Measurements from ENCODE around the gene PKP2. TPM values are rescaled to one million over a fixed set of nuclear protein-coding genes. Genes with fewer than 3 reads are reported as not detected.

PKP2 gene
- total RNA-seq, 2 experiments from 2014 or later = not detected

DNA sequence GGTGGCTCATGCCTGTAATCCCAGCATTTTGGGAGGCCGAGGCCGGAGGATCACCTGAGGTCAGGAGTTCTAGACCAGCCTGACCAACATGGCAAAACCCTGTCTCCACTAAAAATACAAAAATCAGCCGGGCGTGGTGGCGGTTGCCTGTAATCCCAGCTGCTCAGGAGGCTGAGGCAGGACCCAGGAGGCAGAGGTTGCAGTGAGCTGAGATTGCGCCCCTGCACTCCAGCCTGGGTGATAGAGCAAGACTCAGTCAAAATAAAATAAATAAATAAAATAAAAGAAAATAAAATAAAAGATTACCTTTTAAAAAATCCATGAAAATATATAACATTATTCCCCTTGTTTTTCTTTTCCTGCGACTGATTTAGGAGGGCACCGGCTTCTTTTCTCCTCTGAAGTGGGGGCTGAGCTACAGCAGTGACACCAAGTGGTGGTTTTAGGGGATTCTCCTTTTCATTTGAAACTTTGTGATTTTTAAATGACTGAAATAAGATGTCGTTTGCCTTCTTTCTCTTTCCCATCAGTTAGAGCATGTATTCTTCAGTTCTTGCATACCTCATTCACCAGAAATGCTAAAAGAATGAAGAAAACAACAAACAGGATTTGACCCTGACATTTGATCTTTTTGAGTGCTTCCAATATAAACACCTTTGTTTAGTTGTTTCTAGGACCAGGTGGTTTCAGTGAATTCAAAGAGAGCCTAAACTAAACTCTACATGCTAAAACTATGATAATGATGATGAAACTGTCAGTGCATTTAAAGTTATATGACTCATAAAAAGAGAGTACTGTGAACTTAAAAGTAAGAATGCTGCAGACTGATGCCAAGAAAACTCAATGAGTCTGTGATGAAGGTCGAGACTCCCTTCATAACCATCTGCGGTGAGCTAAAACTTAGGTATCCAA is 22.6 kb upstream of the PKP2 start:
- BruUV-seq (replicated peaks) = no TSS peak
- H2AFZ ChIP-seq (ENCODE audit: low read length) = no peak overlapping the region
- no peaks in the 10 kb centered on the region for H3K9me2 ChIP-seq (ENCODE audit: insufficient read depth, low read length)
- H3K9me3 ChIP-seq (ENCODE audit: low read length) = no peaks in the 10 kb centered on the region
- H3K36me3 ChIP-seq (ENCODE audit: insufficient read depth, low read length) = no peaks in the 10 kb centered on the region
- DNase-seq (ENCODE audit: low spot score) = peak; percentile 11
- H3K4me3 ChIP-seq (ENCODE audit: low read depth, low read length, poor library complexity, severe bottlenecking) = no peak overlapping the region
- ChIA-PET POLR2A (interaction anchor here (0.6 kb wide), 1 partner anchor 1613 kb away, joined by 4 read pairs; no protein-coding TSS in a partner anchor), CTCF (ENCODE audit: unreplicated experiment) (no interaction called here)
- H3K4me1 ChIP-seq (ENCODE audit: insufficient read depth, low read length, poor library complexity, severe bottlenecking) = no peaks in the 10 kb centered on the region
- H3K4me2 ChIP-seq (ENCODE audit: low read length) = no peak overlapping the region
- no peaks in the 10 kb centered on the region for H3K79me2 ChIP-seq (ENCODE audit: insufficient read depth, low read depth, low read length)
- intact Hi-C loops (cut with micrococcal nuclease; ENCODE audit: unreplicated experiment) = loop anchor here (1.0 kb wide), 1 partner anchor 163 kb away; no protein-coding TSS in a partner anchor
- no peaks in the 10 kb centered on the region for H4K20me1 ChIP-seq (ENCODE audit: insufficient read depth, low read length)
- TF ChIP-seq, protein P1, sequence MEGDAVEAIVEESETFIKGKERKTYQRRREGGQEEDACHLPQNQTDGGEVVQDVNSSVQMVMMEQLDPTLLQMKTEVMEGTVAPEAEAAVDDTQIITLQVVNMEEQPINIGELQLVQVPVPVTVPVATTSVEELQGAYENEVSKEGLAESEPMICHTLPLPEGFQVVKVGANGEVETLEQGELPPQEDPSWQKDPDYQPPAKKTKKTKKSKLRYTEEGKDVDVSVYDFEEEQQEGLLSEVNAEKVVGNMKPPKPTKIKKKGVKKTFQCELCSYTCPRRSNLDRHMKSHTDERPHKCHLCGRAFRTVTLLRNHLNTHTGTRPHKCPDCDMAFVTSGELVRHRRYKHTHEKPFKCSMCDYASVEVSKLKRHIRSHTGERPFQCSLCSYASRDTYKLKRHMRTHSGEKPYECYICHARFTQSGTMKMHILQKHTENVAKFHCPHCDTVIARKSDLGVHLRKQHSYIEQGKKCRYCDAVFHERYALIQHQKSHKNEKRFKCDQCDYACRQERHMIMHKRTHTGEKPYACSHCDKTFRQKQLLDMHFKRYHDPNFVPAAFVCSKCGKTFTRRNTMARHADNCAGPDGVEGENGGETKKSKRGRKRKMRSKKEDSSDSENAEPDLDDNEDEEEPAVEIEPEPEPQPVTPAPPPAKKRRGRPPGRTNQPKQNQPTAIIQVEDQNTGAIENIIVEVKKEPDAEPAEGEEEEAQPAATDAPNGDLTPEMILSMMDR (conservative IDR thresholded peaks at IDR 0.05; ENCODE audit: low read length) = peak; percentile 72
- no peak for TF ChIP-seq EZH2phosphoT487 (IDR thresholded peaks at IDR 0.05; ENCODE audit: borderline replicate concordance, low read depth, low read length)
- H3K27ac ChIP-seq (ENCODE audit: low read depth, low read length, poor library complexity, severe bottlenecking) = no peak overlapping the region

DNA sequence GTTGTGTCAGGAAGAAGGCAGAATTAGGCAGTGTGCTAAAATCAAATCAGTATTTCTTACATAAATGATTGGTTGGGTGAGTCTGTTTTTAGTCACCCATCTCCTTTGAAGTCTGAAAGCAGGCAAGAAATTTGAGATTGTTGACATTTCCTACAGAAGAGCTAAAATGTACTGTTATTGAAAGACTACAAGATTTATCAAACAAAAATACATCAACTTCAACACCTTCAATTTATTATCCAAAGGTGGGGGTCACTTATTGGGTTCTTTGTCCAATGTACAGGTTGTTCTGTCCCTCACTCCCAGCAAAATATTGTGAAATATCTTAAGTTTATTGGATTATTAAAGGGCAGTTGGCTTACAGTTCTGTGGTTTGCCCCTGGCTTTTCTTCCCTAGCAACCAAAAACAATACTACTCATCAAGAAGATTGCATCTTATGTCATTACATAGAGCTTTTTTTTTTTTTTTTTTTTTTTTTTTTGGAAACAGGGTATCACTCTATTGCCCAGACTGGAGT is 20.6 kb upstream of the PKP2 start:
- H3K9me3 ChIP-seq (ENCODE audit: low read length) = no peaks in the 10 kb centered on the region
- no peaks in the 10 kb centered on the region for H3K79me2 ChIP-seq (ENCODE audit: insufficient read depth, low read depth, low read length)
- TF ChIP-seq EZH2phosphoT487 (IDR thresholded peaks at IDR 0.05; ENCODE audit: borderline replicate concordance, low read depth, low read length) = no peak
- TF ChIP-seq, protein P1 (conservative IDR thresholded peaks at IDR 0.05; ENCODE audit: low read length) = no peak
- no TSS peak for BruUV-seq (replicated peaks)
- ChIA-PET POLR2A (interaction anchor here (0.6 to 1.2 kb wide), 2 partner anchors 10 to 1097 kb away, joined by 3 to 5 read pairs; no protein-coding TSS in a partner anchor), CTCF (ENCODE audit: unreplicated experiment) (no interaction called here)
- H3K9me2 ChIP-seq (ENCODE audit: insufficient read depth, low read length) = no peaks in the 10 kb centered on the region
- intact Hi-C loops (cut with micrococcal nuclease; ENCODE audit: unreplicated experiment) = no loop called here
- H3K4me3 ChIP-seq (ENCODE audit: low read depth, low read length, poor library complexity, severe bottlenecking) = no peak overlapping the region
- no peak for DNase-seq (ENCODE audit: low spot score)
- no peaks in the 10 kb centered on the region for H3K36me3 ChIP-seq (ENCODE audit: insufficient read depth, low read length)
- no peak overlapping the region for H3K4me2 ChIP-seq (ENCODE audit: low read length)
- no peak overlapping the region for H2AFZ ChIP-seq (ENCODE audit: low read length)
- no peaks in the 10 kb centered on the region for H4K20me1 ChIP-seq (ENCODE audit: insufficient read depth, low read length)
- H3K4me1 ChIP-seq (ENCODE audit: insufficient read depth, low read length, poor library complexity, severe bottlenecking) = no peaks in the 10 kb centered on the region
- H3K27ac ChIP-seq (ENCODE audit: low read depth, low read length, poor library complexity, severe bottlenecking) = no peak overlapping the region

Measured in OCI-LY7 (cell line).